Parathyroid adenoma (tissue), 2 donors: Measurements from ENCODE around the gene STYXL2.

Experiments
- H2AFZ ChIP-seq: fragments of 300-600 bp; sonication (generic); one replicate; pipeline ENCODE4 v1.7.0; 2017; ENCODE audit warnings: antibody characterized with exemption, mild to moderate bottlenecking
- H3K27ac ChIP-seq: fragments of 300-600 bp; sonication (generic); one replicate; pipeline ENCODE4 v1.7.0; 2017
- H3K27me3 ChIP-seq: fragments of 300-600 bp; sonication (generic); one replicate; pipeline ENCODE4 v1.7.0; 2017; ENCODE audit warnings: low read length; ENCODE audit not compliant: control insufficient read depth, insufficient read depth
- H3K36me3 ChIP-seq: fragments of 300-600 bp; sonication (generic); one replicate; pipeline ENCODE4 v1.7.0; 2017; ENCODE audit warnings: low read length; ENCODE audit not compliant: control insufficient read depth, insufficient read depth
- H3K4me1 ChIP-seq: fragments of 300-600 bp; sonication (generic); one replicate; pipeline ENCODE4 v1.7.0; 2017; ENCODE audit warnings: control low read depth
- H3K4me2 ChIP-seq: fragments of 300-600 bp; sonication (generic); one replicate; pipeline ENCODE4 v1.7.0; 2017; ENCODE audit warnings: low read length
- H3K4me3 ChIP-seq: fragments of 300-600 bp; sonication (generic); one replicate; pipeline ENCODE4 v1.7.0; 2017; ENCODE audit warnings: low read depth, low read length
- H3K79me2 ChIP-seq: fragments of 300-600 bp; sonication (generic); one replicate; pipeline ENCODE4 v1.7.0; 2017; ENCODE audit warnings: control low read depth
- H3K9ac ChIP-seq: fragments of 300-600 bp; sonication (generic); one replicate; pipeline ENCODE4 v1.7.0; 2017; ENCODE audit warnings: mild to moderate bottlenecking
- H3K9me3 ChIP-seq: fragments of 300-600 bp; sonication (generic); one replicate; pipeline ENCODE4 v1.7.0; 2017; ENCODE audit warnings: low read length; ENCODE audit not compliant: control insufficient read depth
- CTCF ChIP-seq: fragments of 300-600 bp; sonication (generic); IDR thresholded peaks from one replicate; pipeline ENCODE4 v1.7.0; 2017; ENCODE audit warnings: antibody characterized with exemption, mild to moderate bottlenecking
- donor health status: primary hyperparathyroidism.

Gene STYXL2

GRCh38 chr1:167107456-167107855, 13.6 kb downstream of the STYXL2 start:
- no peak for TF ChIP-seq CTCF
- no peaks in the 10 kb centered on the region for H3K36me3 ChIP-seq

GRCh38 chr1:167109125-167109524, 15.2 kb downstream of the STYXL2 start:
- no peak for TF ChIP-seq CTCF
- H3K27ac ChIP-seq = no peak overlapping the region
- no peaks in the 10 kb centered on the region for H3K36me3 ChIP-seq
- no peak overlapping the region for H3K4me3 ChIP-seq
- H3K4me1 ChIP-seq = no peaks in the 10 kb centered on the region
- no peak overlapping the region for H3K9ac ChIP-seq
- no peaks in the 10 kb centered on the region for H3K27me3 ChIP-seq
- H3K9me3 ChIP-seq = no peaks in the 10 kb centered on the region
- H3K4me2 ChIP-seq = no peak overlapping the region
- H2AFZ ChIP-seq = no peak overlapping the region
- no peaks in the 10 kb centered on the region for H3K79me2 ChIP-seq

More at GRCh38 chr1:167107456-167107855, 13.6 kb downstream of the STYXL2 start:
- no peaks in the 10 kb centered on the region for H3K27me3 ChIP-seq
- H3K9me3 ChIP-seq = no peaks in the 10 kb centered on the region
- H3K27ac ChIP-seq = no peak overlapping the region
- no peaks in the 10 kb centered on the region for H3K4me1 ChIP-seq
- no peak overlapping the region for H3K9ac ChIP-seq
- no peak overlapping the region for H3K4me2 ChIP-seq
- H3K79me2 ChIP-seq = no peaks in the 10 kb centered on the region
- no peak overlapping the region for H3K4me3 ChIP-seq
- H2AFZ ChIP-seq = no peak overlapping the region

- Histone ChIP-seq H2AFZ (no peak overlapping the region), H3K4me2 (no peak overlapping the region), H3K9ac (no peak overlapping the region), H3K79me2 (no peaks in the 10 kb centered on the region), H3K27ac (no peak overlapping the region), H3K9me3 (no peaks in the 10 kb centered on the region), H3K27me3 (no peaks in the 10 kb centered on the region), H3K36me3 (no peaks in the 10 kb centered on the region), H3K4me3 (no peak overlapping the region), H3K4me1 (no peaks in the 10 kb centered on the region)
- TF ChIP-seq CTCF = no peak
These were observed 16.7 kb downstream of the STYXL2 start for GRCh38 chr1:167110586-167110985.

GRCh38 chr1:167111868-167112709, 18.2 kb downstream of the STYXL2 start:
- Histone ChIP-seq H2AFZ (no peak overlapping the region), H3K27ac (no peak overlapping the region), H3K4me3 (no peak overlapping the region), H3K36me3 (no peaks in the 10 kb centered on the region), H3K9ac (no peak overlapping the region), H3K27me3 (no peaks in the 10 kb centered on the region), H3K79me2 (no peaks in the 10 kb centered on the region), H3K4me2 (no peak overlapping the region), H3K9me3 (no peaks in the 10 kb centered on the region), H3K4me1 (no peaks in the 10 kb centered on the region)
- no peak for TF ChIP-seq CTCF

GRCh38 chr1:167114725-167115124, 20.9 kb downstream of the STYXL2 start:
- Histone ChIP-seq H3K79me2 (no peaks in the 10 kb centered on the region), H3K27me3 (no peaks in the 10 kb centered on the region), H3K27ac (no peak overlapping the region), H2AFZ (no peak overlapping the region), H3K9me3 (no peaks in the 10 kb centered on the region), H3K36me3 (no peaks in the 10 kb centered on the region), H3K4me1 (no peaks in the 10 kb centered on the region), H3K4me2 (no peak overlapping the region), H3K4me3 (no peak overlapping the region), H3K9ac (no peak overlapping the region)
- no peak for TF ChIP-seq CTCF
